HG03565 (cell line): ENCODE results near the gene MIEF1.
"Not testable (repeated sequence)": the region's sequence is repeated elsewhere in the genome, so short reads cannot be mapped to it uniquely, and the experiment has no call there.

Source experiments
- ATAC-seq: cut with Tn5 transposase; IDR thresholded peaks from one replicate; pipeline ENCODE4 v1.9.1; 2021; ENCODE audit warnings: mild to moderate bottlenecking, moderate library complexity; ENCODE audit not compliant: unreplicated experiment

MIEF1 gene

DNA sequence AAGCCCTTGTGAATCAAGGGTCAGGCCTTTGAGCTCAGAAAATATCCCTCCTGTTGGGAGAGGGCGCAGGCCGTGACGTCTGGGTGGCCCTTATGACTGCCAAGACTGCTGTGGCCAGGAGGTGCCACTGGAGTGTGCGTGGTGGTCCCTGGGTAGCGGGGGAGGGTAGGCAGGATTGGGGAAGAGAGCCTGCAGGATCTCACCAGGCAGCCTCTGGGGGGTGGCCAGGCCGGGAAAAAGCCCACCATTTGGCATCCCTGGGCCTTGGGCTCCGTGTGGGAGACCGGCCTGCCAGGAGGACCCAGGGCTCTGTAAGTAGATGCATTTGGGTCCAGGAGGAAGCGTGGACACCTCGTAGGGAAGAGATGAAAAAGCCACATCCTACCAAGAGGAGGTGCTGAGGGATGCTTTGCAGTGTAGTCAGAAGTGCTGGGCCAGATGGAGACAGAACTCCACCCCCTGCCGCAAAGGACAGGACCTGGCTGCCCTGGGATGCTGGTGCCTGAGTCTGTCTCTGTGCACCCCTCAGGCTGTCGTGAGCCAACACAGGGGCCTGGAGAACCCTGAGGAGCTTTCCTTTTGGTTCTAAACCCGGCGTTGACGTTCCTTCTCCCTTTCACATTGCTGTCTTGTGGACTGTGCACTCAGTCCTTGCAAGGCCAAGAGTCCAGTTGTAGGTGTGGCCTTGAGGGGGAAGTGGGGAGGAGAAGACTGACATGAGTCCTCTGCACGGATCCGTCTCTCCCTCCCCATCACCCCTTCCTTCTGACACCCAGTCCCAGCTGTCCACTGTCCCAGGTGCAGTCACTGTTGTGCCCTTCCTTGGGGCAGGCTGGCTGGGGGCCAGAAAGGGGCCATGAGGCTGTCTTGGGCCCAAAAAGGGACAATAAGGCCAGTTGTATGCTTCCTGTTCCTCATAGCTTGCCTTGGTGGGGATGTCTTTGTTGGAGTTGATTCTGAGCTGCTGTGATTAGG is 12.7 kb upstream of the MIEF1 start:
- ATAC-seq, result no peak

DNA sequence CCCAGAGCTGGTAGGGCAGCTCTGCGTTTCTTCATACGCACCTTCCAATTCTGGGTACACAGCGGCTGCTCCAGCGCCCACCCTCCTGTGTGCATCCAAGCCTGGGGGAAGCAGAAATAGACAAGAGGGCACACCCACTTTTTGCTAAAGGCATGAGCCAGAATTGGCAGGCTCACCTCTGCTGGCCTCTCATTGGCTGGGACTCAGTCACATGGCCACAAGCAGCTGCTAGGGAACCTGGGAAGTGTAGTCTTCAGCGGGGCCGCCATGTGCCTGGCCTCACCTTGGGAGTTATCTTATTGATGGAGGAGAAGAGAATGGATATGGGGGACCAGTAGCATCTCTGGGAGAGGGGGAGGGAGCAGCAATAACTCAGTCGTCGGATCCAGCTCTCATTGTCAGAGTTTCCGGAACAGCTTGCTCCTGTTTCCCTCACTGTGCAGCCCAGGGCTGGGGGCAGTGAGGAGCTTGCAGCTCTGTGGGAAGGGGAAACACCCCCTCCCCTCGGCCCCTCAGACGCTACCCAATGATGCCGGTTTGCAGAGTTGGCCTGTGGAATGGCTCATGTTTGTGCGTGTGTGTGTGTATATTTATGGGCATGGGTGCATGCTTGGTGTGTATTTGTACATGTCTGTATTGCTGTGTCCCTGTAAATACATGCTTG is 11.8 kb upstream of the MIEF1 start:
- peak; percentile 71 for ATAC-seq

DNA sequence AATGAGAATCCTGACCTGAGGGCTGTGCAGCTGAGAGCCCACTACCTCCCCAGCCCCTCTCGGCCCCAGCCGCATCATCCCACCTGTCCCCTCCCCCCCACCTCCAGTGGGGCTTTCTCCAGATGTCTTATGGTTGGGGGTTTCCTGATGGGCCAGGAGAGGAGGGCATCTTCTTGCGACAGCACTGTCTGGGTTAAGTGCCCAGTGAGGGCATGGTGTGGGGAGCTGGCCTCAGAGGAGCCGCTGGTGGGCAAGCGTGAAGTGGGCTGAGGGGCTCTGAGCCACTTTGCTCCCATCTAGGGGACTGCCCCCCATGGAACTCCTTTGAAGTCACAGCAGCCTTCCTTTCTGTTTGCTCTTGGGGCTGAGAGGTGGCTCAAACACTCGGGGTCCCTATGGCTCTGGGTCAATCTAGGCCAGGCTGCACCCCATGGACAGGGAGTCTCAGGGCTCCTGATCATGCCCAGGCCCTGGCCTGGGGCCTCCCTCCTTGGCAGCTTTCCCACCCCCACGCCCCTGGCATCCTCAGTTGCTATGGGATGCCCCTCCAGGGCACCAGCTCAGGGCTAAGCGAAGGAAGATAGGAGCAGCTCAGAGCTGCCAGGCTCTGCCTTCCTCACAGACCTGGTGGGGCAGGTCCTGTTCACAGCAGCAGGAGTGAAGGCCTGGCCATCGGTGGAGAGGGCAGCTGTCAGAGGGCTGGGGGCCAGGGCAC is 11.0 kb upstream of the MIEF1 start:
- no peak for ATAC-seq

DNA sequence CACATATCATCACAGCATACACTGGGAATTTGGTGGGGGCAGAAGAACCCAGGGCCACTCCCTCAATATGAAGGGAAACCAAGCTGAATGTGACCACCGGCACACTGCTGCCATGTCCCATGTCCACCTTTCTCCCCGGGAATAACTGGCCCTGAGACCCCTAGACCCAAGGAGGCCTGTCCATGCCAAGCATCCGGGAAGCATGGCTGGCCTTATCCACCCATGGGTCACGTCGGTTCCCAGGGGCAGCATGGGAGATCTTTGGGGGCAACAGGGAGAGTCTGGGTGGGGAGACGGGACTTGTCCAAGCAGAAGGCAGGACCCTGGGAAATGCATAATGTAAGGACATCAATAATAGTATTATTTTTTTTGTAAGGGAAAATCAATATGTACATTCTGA is 10.4 kb upstream of the MIEF1 start:
- ATAC-seq, result no peak

DNA sequence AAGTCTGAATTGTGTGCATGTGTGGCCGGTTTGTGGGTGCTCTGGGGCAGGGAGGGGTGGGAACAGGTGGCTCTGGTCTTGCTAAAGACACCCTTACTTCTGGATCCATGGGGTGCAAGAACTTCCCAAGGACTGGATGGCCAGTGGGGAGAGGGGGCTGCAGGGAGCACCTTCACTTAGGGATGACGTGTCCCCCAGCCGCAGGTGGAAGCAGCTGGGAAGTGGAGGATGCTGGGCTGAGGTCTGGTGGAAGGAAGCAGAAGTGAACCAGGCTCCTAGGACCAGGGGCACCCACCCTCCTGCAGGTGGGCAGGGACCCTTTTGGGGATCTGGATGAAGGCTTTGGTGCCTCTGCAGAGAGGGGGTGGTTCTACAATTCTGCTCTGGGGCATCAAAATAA is 9.9 kb upstream of the MIEF1 start:
- ATAC-seq, result no peak

DNA sequence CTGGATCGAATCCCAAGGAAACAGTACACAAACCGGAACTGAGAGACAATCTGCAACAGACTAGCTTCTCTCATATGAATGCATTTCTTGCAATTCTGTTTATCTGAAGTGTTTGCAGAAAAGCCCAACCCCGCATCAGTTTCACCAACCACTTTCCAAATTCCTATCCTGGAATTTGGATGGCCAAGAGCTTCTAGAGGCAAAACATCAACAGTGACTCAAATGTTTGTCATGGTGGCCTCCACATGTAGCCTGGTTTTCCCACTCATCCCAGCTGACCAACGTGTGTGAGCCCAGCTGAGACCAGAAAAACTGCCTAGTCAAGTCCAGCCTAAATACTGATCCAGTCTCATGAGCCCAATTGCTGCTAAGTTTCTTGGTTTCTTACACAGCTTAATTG is 8.3 kb upstream of the MIEF1 start:
- ATAC-seq, result no peak

DNA sequence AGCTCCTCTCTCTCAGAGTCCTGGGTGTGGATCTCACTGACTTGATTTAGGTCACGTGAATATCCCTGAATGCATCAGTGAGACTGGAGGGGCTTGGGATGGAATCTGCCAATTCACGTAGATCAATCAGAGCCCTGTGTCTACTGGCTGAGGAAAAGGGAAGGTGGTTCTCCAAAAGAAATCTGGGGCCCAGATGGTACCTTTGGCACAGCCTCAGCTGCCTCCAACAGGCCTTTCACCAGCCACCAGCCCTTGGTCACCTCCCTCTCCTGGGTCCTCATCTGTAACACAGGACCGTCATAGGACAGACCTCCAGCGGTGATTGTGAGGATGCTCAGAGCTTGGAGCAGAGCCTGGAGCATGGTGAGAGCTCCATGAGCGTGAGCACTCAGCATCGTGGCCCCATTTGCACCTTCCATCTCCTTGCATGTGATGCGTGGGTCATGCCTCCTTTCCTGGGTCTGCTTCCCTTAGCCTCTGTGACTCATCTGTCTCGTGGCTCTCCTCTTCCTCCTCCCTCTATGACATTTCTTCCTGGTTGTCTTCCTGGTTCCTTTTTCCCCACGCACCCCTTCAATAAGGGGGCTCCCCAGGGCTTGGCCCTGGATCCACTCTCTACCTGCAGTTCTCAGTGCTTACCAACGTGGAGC is 7.5 kb upstream of the MIEF1 start:
- ATAC-seq, result no peak

DNA sequence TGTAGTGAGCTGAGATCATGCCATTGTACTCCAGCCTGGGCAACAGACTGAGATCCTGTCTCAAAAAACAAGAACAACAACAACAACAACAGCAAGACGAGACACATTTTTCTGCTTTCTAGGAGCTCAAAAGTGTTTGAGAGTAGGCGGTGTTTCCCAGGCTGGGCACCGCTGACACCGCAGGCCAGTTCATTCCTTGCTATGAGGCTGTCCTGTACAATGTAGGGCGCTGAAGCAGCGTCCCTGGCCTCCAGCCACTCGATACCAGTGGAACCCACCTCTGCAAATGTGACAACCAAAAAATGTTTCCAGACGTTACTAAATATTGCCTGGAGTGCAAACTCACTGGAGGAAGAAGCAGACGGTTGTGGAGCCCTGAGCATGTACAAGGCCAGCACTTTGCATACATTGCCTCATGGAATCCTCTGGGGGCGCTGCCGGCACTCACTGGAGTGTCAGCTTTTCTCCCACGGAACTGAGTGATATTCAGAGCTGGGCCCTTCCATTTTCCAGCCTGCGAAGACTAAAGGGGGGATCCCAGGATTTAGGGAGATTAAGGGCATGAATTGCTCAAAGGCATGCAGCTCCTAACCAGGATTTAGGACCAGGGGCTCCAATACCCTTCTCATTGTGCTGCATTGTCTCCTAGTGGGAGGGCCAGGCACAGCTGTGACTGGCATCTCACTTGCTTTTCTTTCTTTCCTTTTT is 5.8 kb upstream of the MIEF1 start:
- no peak for ATAC-seq

DNA sequence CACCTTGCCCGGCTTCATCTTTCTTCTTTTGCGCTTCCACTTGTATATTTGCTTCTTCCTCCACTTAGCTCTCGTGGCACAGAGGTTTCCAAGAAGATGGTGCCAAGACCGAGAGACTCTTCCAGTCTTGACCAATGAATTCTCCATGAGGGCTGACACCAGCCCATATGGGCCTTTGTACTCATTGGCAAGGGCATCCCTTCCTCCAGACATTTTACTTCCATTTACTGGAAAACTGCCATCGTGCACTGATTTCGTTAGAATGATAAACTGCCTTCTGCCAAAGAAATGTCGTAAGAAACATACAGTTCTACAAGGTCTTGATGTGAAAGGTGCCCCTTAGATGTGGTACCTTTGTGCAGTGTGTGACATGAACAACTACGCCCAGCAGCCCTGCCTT is 4.7 kb upstream of the MIEF1 start:
- ATAC-seq, result no peak

DNA sequence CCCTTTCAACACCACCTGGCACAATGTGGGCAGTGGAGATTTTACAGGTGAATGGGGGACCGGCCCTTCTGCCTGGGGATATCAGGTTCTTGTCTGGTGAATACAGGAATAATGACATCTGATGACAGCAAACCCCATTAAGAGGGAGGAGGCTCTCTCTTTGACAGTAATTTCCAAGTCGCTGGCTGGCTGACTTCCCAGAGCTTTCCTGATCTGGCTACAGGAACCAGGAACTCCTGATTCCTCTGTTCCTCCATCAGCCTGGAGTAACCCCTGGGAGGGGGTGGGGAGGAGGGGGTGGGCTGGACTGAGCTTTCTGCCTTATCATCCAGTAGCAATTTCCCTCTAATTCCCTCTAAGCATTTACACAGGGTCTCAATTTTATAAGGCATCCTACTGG is 3.7 kb upstream of the MIEF1 start:
- no peak for ATAC-seq

DNA sequence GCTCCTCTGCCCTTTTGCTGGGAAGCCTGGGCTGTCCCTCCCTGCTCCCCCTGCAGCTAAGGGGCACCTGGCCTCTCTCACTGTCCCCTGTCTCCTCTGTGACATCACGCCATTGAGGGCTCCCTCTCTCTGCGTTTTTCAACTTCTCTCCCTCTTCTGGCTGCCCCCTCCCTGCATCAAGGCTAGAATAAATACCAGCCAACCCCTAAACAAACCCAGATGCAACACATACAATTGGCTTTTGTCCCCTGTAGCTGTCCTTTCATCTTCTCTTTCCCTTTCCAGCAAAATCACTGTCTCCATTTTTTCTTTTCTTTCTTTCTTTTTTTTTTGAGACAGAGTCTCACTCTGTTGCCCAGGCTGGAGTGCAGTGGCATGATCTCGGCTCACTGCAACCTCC is 3.3 kb upstream of the MIEF1 start:
- no peak for ATAC-seq

DNA sequence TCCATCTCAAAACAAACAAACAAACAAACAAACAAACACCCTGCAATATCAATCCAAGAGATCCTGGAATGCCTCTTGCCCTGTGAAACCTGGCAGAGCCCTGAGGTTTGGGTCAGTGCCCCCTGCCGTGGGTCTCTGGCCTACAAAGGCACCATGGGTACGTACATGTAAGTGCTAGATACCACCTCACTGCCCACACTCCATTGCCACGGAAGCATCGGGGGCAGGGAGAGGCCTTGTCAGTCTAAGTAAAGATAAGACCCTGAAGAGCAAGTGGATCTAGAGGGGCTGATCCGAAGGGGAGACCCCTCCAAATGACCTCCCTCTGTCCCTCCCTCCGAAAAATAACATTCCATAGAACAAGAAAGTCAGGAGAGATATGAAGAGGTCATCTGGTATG is 2.0 kb upstream of the MIEF1 start:
- no peak for ATAC-seq

DNA sequence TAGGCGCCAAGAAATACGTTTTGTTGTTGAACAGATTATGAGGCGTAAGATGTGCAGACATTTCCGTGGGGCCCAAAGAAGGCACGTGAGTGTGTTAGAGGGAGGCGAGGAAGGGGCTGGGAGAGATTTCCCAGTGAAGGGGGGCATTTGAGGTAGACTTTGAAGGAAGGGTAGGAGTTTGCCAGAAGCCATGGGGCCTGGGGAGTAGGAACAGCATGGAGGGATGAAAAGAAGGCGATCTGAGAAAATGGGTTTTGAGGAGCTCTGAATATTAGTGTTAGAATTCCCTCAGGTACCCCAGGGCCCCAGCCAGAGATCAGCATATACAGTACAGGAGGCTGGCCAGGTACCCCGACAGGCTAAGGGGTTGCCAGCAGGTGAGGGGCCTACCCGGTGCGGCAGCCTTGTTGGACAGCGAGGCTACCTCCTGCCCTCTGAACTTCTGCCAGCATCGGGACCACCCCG is 414 bp upstream of the MIEF1 start:
- no peak for ATAC-seq

DNA sequence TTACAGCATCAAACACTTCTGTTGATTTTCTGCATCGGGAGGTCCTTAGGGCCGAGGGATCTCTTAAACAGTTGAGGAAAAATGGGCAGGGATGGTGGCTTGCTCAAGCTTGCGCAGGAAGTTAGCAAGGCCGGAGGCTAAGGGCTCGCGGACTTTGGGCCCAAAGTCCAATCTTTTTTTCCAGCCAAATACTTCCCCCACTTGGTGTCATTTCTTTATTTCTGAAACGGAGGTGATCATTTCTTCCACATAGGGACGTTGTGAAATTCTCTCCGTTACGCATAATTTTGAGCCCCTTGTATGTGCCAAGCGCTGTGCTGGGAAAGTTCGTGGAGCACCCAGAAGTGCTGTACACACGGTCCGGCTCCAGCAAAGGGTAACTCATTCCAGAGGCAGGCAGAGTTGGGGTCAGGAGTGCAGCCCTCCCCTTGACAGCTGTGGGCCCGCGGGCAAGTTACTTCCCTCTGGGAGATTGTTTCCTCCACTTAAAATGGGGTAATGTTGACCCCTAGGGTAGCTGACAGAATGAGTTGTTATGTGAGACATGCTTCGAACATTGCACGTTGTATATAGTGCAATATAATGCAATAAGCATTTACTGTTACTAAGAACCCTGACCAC is 809 bp downstream of the MIEF1 start:
- ATAC-seq, result no peak

DNA sequence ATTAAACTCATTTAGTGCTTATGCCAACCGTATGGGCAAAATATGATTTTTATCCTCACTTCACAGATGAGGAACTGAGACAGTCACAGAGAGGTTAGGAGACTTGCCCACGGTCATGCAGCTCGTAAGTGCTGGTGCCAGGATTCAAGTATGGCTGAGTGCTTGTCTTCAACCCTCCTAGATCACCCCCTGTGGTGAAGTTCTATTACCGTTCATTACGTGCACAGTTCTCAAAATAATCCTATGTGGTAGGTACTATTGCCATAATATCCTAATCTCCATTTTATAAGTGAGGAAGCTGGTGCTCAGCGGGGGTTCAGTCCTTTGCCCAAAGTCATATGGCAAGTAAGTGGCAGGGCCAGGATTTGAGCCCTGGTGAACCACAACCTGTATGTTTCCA is 1.5 kb downstream of the MIEF1 start:
- no peak for ATAC-seq

DNA sequence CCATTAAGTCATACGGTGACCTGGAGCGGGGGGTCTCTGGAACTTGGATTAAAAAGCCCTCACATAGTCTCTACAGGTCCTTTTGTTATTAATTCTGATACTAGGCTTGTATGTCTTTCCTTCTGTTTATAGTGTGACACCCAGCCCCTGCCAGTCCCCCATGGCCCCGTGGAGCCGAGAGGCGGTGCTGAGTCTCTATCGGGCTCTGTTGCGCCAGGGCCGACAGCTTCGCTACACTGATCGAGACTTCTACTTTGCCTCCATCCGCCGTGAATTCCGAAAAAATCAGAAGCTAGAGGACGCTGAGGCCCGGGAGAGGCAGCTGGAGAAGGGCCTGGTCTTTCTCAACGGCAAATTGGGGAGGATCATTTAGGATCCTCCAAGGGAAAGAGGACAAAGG is 2.0 kb downstream of the MIEF1 start:
- no peak for ATAC-seq

DNA sequence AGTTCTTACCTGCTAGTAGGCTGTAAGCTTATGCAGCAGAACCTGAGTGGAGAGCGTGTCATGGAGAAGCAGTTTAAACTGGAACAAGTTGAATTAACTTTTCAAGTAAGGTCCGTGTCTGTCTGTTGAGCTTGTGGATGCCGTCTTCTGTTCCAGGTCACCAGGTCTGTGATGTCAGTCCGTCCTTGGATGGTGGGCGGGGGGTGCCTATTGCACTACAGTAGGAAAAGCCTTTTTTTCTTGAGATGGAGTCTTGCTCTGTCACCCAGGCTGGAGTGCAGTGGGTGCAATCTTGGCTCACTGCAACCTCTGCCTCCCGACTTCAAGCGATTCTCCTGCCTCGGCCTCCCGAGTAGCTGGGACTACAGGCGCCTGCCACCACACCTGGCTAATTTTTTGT is 4.9 kb downstream of the MIEF1 start:
- ATAC-seq, result not testable (repeated sequence)

DNA sequence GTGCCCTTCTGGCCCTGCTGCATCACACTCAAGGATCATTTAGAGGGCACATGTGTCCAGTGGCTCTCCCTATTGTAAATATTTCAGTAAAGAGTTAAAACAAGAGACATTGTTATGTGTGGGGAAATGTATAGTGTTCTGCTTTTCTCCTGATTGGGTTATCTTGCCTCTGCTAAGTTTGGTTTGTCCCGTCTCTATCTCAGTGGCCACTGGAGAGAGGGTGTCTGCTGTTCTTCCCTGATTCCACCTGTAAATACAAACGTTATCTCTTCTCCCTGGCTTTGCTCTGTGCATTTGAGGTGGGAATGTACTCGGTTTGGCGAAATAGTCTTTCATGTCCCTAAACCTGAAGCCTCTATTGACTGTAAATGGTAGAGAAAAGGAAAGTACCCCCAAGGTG is 6.3 kb downstream of the MIEF1 start:
- ATAC-seq, result no peak

DNA sequence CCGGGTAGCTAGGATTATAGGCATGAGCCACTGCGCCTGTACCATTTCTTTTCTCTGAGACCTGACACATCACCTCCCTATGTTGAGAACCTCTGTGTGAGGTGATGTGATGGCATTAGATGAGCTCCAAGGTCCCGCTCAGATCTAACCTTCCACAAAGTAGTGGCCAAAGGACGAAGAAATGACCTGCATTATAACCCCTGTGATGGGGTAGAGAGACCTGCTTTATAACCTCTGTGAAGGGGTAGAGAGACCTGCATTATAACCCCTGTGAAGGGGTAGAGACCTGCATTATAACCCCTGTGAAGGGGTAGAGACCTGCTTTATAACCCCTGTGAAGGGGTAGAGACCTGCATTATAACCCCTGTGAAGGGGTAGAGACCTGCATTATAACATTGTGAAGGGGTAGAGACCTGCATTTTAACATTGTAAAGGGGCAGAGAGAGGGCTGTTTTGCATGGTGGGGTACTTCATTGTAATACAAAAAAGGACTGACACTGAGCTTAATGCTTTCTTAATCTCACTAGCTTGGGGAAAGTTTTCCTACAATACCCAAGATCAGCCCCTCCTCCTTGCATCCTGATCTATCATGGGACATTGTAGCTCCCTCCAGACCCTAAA is 8.5 kb downstream of the MIEF1 start:
- ATAC-seq, result no peak

DNA sequence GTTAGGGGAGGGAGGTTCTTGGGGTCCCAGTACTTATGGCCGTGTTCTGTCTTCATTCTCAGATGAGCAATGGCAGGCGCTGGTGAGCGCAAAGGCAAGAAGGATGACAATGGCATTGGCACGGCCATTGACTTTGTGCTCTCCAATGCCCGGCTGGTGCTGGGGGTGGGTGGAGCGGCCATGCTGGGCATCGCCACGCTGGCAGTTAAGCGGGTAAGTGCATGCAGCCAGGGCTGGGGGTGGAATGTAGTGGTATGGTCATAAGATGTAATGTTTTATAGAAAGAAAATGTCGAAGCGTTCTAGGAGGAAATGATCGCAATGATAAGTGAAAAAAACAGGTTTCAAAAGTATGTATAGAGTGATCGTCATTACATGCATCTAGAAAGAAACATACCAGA is 9.1 kb downstream of the MIEF1 start:
- ATAC-seq, result no peak
